ENCODE measurements around the gene EPHA2.

Gene EPHA2

GRCh38 chr1:16092097-16092922, 63.6 kb downstream of the EPHA2 start:
- DNase-seq (ENCODE audit: low spot score) = no peak

- DNase-seq (ENCODE audit: low spot score) = no peak
Observed at GRCh38 chr1:16091296-16091695, 64.6 kb downstream of the EPHA2 start.

GRCh38 chr1:16090076-16090826, 65.6 kb downstream of the EPHA2 start:
- DNase-seq (ENCODE audit: low spot score) = no peak

GRCh38 chr1:16088996-16089395, 66.9 kb downstream of the EPHA2 start:
- no peak for DNase-seq (ENCODE audit: low spot score)

GRCh38 chr1:16088351-16088911, 67.4 kb downstream of the EPHA2 start:
- DNase-seq (ENCODE audit: low spot score) = no peak

- no peak for DNase-seq (ENCODE audit: low spot score)
Observed at GRCh38 chr1:16087733-16088132, 68.1 kb downstream of the EPHA2 start.

- DNase-seq (ENCODE audit: low spot score) = no peak
Observed at GRCh38 chr1:16085522-16085921, 70.3 kb downstream of the EPHA2 start.

- DNase-seq (ENCODE audit: low spot score) = no peak
Observed at GRCh38 chr1:16083486-16083885, 72.4 kb downstream of the EPHA2 start.

- DNase-seq (ENCODE audit: low spot score) = no peak
Observed at GRCh38 chr1:16082283-16083038, 73.4 kb downstream of the EPHA2 start.

- DNase-seq (ENCODE audit: low spot score) = no peak
Observed at GRCh38 chr1:16081636-16082035, 74.2 kb downstream of the EPHA2 start.

GRCh38 chr1:16080422-16081150, 75.3 kb downstream of the EPHA2 start:
- DNase-seq (ENCODE audit: low spot score) = no peak

GRCh38 chr1:16078925-16079656, 76.8 kb downstream of the EPHA2 start:
- DNase-seq (ENCODE audit: low spot score) = peak; percentile 86

GRCh38 chr1:16077406-16078245, 78.2 kb downstream of the EPHA2 start:
- DNase-seq (ENCODE audit: low spot score) = no peak

GRCh38 chr1:16076865-16077238, 79.0 kb downstream of the EPHA2 start:
- DNase-seq (ENCODE audit: low spot score) = no peak

- no peak for DNase-seq (ENCODE audit: low spot score)
Observed at GRCh38 chr1:16076031-16076864, 79.6 kb downstream of the EPHA2 start.

- DNase-seq (ENCODE audit: low spot score) = peak; percentile 55
Observed at GRCh38 chr1:16075337-16076030, 80.4 kb downstream of the EPHA2 start.

Data from Ammon's horn (tissue), 1 donor.